Neural cell (in vitro differentiated cells): ENCODE results near the gene BTBD16. TPM values are rescaled to one million over a fixed set of nuclear protein-coding genes. Genes with fewer than 3 reads are reported as not detected.

ENCODE experiments used
- H2AFZ ChIP-seq: fragments of 200-600, 300-800 bp; sonication (generic), shearing (Covaris generic); 2 replicates; pipeline ENCODE4 v1.6.0; 2014; ENCODE audit warnings: low read depth, mild to moderate bottlenecking, antibody characterized with exemption, low read length, moderate library complexity
- H3F3A ChIP-seq: fragments of 200-600 bp; shearing (Covaris generic); 2 replicates; pipeline ENCODE4 v1.6.1; 2016; ENCODE audit warnings: mild to moderate bottlenecking, moderate library complexity, mixed read lengths, antibody characterized with exemption, low read length; ENCODE audit not compliant: insufficient read depth, poor library complexity, severe bottlenecking
- H3K27ac ChIP-seq: fragments of 200-600, 300-800 bp; sonication (generic), shearing (Covaris generic); 2 replicates; pipeline ENCODE4 v1.5.1; 2014; ENCODE audit warnings: mild to moderate bottlenecking, low read length, moderate library complexity
- H3K27me3 ChIP-seq: fragments of 300-800, 200-600 bp; sonication (generic), shearing (Covaris generic); 2 replicates; pipeline ENCODE4 v1.6.0; 2014; ENCODE audit warnings: mild to moderate bottlenecking, low read depth, low read length, moderate library complexity; ENCODE audit not compliant: insufficient read depth
- H3K36me3 ChIP-seq: fragments of 300-800, 200-600 bp; sonication (generic), shearing (Covaris generic); 2 replicates; pipeline ENCODE4 v1.5.1; 2014; ENCODE audit warnings: mild to moderate bottlenecking, antibody characterized with exemption, low read length, moderate library complexity; ENCODE audit not compliant: insufficient read depth
- H3K4me2 ChIP-seq: fragments of 300-800, 200-600 bp; sonication (generic), shearing (Covaris generic); 2 replicates; pipeline ENCODE4 v1.6.0; 2014; ENCODE audit warnings: mild to moderate bottlenecking, low read length
- H3K4me3 ChIP-seq: fragments of 300-800, 200-600 bp; sonication (generic), shearing (Covaris generic); 2 replicates; pipeline ENCODE4 v1.5.1; 2014; ENCODE audit warnings: mild to moderate bottlenecking, low read length, moderate library complexity
- H3K79me2 ChIP-seq: fragments of 200-600 bp; shearing (Covaris generic); replicated peaks from 2 replicates; pipeline ENCODE4 v1.6.0; 2014; ENCODE audit warnings: mild to moderate bottlenecking, low read length, moderate library complexity; ENCODE audit not compliant: insufficient read depth
- H3K9ac ChIP-seq: fragments of 300-800, 200-600 bp; sonication (generic), shearing (Covaris generic); 2 replicates; pipeline ENCODE4 v1.6.1; 2016; ENCODE audit warnings: mild to moderate bottlenecking, low read length, mixed read lengths
- H3K9me2 ChIP-seq: fragments of 200-600 bp; shearing (Covaris generic); 2 replicates; pipeline ENCODE4 v1.6.1; 2016; ENCODE audit warnings: mild to moderate bottlenecking, low read length, mixed read lengths; ENCODE audit not compliant: insufficient read depth
- H3K9me3 ChIP-seq: fragments of 200-600, 300-800 bp; sonication (generic), shearing (Covaris generic); 2 replicates; pipeline ENCODE4 v1.6.1; 2016; ENCODE audit warnings: mild to moderate bottlenecking, mixed run types, low read length, moderate library complexity, mixed read lengths
- H4K20me1 ChIP-seq: fragments of 200-600 bp; shearing (Covaris generic); 2 replicates; pipeline ENCODE4 v1.6.1; 2016; ENCODE audit warnings: mild to moderate bottlenecking, mixed run types; ENCODE audit not compliant: insufficient read depth
- EP300 ChIP-seq: fragments of 450-650 bp; conservative IDR thresholded peaks from 2 replicates; pipeline ENCODE4 v1.6.1; 2014; ENCODE audit warnings: antibody characterized with exemption, mild to moderate bottlenecking, moderate library complexity; ENCODE audit not compliant: poor library complexity, severe bottlenecking
- EZH2 ChIP-seq: fragments of 200-600, 300-800 bp; shearing (Covaris generic), sonication (generic); IDR thresholded peaks from 2 replicates; pipeline ENCODE4 v1.6.1; 2014; ENCODE audit warnings: antibody characterized with exemption, low read length, borderline replicate concordance, mild to moderate bottlenecking; ENCODE audit not compliant: insufficient read depth, poor library complexity, severe bottlenecking
- MXI1 ChIP-seq: fragments of 450-650 bp; conservative IDR thresholded peaks from 2 replicates; pipeline ENCODE4 v1.6.1; 2014; ENCODE audit warnings: antibody characterized with exemption, mild to moderate bottlenecking; ENCODE audit not compliant: poor library complexity, severe bottlenecking
- POLR2AphosphoS5 ChIP-seq: IDR thresholded peaks from 2 replicates; pipeline ENCODE4 v1.6.1; 2012
- RAD21 ChIP-seq: fragments of 450-650 bp; conservative IDR thresholded peaks from 2 replicates; pipeline ENCODE4 v1.6.1; 2014; ENCODE audit warnings: antibody characterized with exemption, mild to moderate bottlenecking, moderate library complexity
- SMC3 ChIP-seq: fragments of 450-650 bp; conservative IDR thresholded peaks from 2 replicates; pipeline ENCODE4 v1.6.1; 2014; ENCODE audit warnings: antibody characterized with exemption, mild to moderate bottlenecking, moderate library complexity; ENCODE audit not compliant: poor library complexity
- TAF1 ChIP-seq: IDR thresholded peaks from 2 replicates; pipeline ENCODE4 v1.6.1; 2012; ENCODE audit warnings: low read depth
- polyA plus RNA-seq: library from polyadenylated mRNA; depleted of rRNA; stranded (reverse); fragments of >200 nt; gene quantifications from 2 replicates; pipeline ENCODE4 v1.2.3, GENCODE V29; 2014
- TF ChIP-seq, protein P1 (sequence below): IDR thresholded peaks from 2 replicates; pipeline ENCODE4 v1.6.1; 2012; ENCODE audit warnings: borderline replicate concordance
- TF ChIP-seq, protein P2 (sequence below): fragments of 450-650 bp; IDR thresholded peaks from 2 replicates; pipeline ENCODE4 v1.5.1; 2014; ENCODE audit warnings: antibody characterized with exemption, mild to moderate bottlenecking, moderate library complexity; ENCODE audit not compliant: poor library complexity, severe bottlenecking

BTBD16 gene
- polyA plus RNA-seq, 1 donor from 2014 or later = not detected

DNA sequence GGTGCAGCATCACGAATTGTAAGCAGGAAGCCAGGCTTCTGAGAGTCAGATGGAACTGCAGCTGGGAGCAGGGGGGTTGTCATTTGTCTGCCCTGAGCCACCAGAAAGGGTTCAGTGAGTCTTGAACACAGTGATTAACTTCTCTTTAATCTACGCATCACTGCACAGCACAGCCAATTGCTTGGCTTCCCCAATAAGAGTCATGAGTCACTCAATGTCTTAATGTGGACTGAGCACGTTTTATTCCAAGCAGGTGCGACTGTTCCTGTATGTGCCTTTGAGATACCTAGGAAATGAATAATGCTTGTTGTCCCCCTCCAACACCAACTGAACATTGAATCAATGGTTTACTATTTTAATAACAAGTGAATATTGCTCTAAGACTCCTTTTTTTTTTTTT lies 77.4 kb downstream of the BTBD16 start:
- no peaks in the 10 kb centered on the region for H4K20me1 ChIP-seq
- H3F3A ChIP-seq = no peaks in the 10 kb centered on the region
- no peak overlapping the region for H3K4me2 ChIP-seq
- H3K27ac ChIP-seq = no peak overlapping the region
- H2AFZ ChIP-seq = no peak overlapping the region
- no peaks in the 10 kb centered on the region for H3K27me3 ChIP-seq
- TF ChIP-seq SMC3 = no peak
- TF ChIP-seq EP300 = no peak
- no peak for TF ChIP-seq MXI1
- no peak for TF ChIP-seq RAD21
- TF ChIP-seq, protein P1, sequence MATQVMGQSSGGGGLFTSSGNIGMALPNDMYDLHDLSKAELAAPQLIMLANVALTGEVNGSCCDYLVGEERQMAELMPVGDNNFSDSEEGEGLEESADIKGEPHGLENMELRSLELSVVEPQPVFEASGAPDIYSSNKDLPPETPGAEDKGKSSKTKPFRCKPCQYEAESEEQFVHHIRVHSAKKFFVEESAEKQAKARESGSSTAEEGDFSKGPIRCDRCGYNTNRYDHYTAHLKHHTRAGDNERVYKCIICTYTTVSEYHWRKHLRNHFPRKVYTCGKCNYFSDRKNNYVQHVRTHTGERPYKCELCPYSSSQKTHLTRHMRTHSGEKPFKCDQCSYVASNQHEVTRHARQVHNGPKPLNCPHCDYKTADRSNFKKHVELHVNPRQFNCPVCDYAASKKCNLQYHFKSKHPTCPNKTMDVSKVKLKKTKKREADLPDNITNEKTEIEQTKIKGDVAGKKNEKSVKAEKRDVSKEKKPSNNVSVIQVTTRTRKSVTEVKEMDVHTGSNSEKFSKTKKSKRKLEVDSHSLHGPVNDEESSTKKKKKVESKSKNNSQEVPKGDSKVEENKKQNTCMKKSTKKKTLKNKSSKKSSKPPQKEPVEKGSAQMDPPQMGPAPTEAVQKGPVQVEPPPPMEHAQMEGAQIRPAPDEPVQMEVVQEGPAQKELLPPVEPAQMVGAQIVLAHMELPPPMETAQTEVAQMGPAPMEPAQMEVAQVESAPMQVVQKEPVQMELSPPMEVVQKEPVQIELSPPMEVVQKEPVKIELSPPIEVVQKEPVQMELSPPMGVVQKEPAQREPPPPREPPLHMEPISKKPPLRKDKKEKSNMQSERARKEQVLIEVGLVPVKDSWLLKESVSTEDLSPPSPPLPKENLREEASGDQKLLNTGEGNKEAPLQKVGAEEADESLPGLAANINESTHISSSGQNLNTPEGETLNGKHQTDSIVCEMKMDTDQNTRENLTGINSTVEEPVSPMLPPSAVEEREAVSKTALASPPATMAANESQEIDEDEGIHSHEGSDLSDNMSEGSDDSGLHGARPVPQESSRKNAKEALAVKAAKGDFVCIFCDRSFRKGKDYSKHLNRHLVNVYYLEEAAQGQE = no peak
- no peak for TF ChIP-seq POLR2AphosphoS5
- TF ChIP-seq, protein P2, sequence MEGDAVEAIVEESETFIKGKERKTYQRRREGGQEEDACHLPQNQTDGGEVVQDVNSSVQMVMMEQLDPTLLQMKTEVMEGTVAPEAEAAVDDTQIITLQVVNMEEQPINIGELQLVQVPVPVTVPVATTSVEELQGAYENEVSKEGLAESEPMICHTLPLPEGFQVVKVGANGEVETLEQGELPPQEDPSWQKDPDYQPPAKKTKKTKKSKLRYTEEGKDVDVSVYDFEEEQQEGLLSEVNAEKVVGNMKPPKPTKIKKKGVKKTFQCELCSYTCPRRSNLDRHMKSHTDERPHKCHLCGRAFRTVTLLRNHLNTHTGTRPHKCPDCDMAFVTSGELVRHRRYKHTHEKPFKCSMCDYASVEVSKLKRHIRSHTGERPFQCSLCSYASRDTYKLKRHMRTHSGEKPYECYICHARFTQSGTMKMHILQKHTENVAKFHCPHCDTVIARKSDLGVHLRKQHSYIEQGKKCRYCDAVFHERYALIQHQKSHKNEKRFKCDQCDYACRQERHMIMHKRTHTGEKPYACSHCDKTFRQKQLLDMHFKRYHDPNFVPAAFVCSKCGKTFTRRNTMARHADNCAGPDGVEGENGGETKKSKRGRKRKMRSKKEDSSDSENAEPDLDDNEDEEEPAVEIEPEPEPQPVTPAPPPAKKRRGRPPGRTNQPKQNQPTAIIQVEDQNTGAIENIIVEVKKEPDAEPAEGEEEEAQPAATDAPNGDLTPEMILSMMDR = no peak
- TF ChIP-seq TAF1 = no peak
- TF ChIP-seq EZH2 = no peak
- H3K36me3 ChIP-seq = no peaks in the 10 kb centered on the region
- H3K4me3 ChIP-seq = no peak overlapping the region
- no peaks in the 10 kb centered on the region for H3K9me3 ChIP-seq
- H3K9ac ChIP-seq = no peak overlapping the region
- H3K79me2 ChIP-seq = no peaks in the 10 kb centered on the region
- no peaks in the 10 kb centered on the region for H3K9me2 ChIP-seq

DNA sequence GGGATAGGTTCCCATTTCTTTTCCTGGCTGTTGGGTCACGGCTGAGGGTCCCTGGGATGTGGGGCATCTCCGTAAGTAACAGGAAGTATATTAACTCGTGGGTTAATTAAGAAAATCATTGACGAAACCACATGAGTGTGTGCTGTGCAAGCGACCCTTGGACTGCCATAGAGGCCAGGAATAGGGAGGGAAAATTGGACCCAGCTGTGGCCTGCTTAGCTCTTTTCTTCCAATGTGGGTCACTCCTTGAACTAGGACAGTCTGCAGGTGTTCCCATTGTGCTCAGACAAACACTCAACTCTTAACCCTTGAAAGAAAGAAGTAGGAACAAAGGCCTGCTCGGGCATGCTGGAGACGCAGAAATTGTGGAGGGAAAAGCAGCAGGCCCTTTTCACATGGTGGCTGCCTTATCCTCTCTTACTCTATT lies 77.9 kb downstream of the BTBD16 start:
- no peaks in the 10 kb centered on the region for H3K9me2 ChIP-seq
- no peak overlapping the region for H3K9ac ChIP-seq
- no peak overlapping the region for H3K4me3 ChIP-seq
- H3K36me3 ChIP-seq = no peaks in the 10 kb centered on the region
- H3K27ac ChIP-seq = no peak overlapping the region
- no peak overlapping the region for H2AFZ ChIP-seq
- H3K27me3 ChIP-seq = no peaks in the 10 kb centered on the region
- no peaks in the 10 kb centered on the region for H4K20me1 ChIP-seq
- TF ChIP-seq SMC3 (no peak), EP300 (no peak), MXI1 (no peak), POLR2AphosphoS5 (no peak), RAD21 (no peak), EZH2 (no peak), TAF1 (no peak)
- TF ChIP-seq, protein P1 = no peak
- TF ChIP-seq, protein P2 = no peak
- H3K9me3 ChIP-seq = no peaks in the 10 kb centered on the region
- H3F3A ChIP-seq = no peaks in the 10 kb centered on the region
- no peak overlapping the region for H3K4me2 ChIP-seq
- no peaks in the 10 kb centered on the region for H3K79me2 ChIP-seq
